HepG2 (cell line): ENCODE data around the gene LRP5. TPM values are rescaled to one million over a fixed set of nuclear protein-coding genes. Genes with fewer than 3 reads are reported as not detected.

Experiments used
- ATAC-seq: fragments of 200-7000 bp; cut with Tn5 transposase; 3 replicates; pipeline ENCODE4 v1.9.1; 2020; ENCODE audit warnings: mild to moderate bottlenecking, moderate library complexity
- BruUV-seq: library from RNA; stranded (reverse); fragments of 400-500 nt; replicated peaks from 2 replicates; lab custom pipeline; 2021; lab: Mats Ljungman, UMichigan
- CTCF ChIA-PET: fragments of 300-600 bp; formaldehyde crosslinking; extraction: SDS; loops from one replicate; lab custom pipeline; 2021; ENCODE audit warnings: low total read pairs, inconsistent platforms, low intra/inter-chr PET ratio; lab: Yijun Ruan, JAX
- POLR2A ChIA-PET: fragments of 350-600 bp; sonication (Branson Sonifier 250); formaldehyde crosslinking; loops from one replicate; lab custom pipeline; 2020; ENCODE audit warnings: antibody characterized with exemption, inconsistent platforms; lab: Yijun Ruan, JAX
- DNase-seq: peaks from one replicate; pipeline ENCODE4 v3.0.0-alpha.2; 2015; ENCODE audit warnings: low spot score
- FAIRE-seq: peaks from 3 replicates; lab custom pipeline; 2011; peaks lifted over from hg19 to GRCh38; lab: Jason Lieb, UNC
- H2AFZ ChIP-seq: one replicate; pipeline ENCODE4 v1.6.1; 2011; ENCODE audit warnings: low read length, inconsistent platforms
- H3K27ac ChIP-seq: fragments of 300-600 bp; 3 replicates; pipeline ENCODE4 v1.8.0; 2011; ENCODE audit warnings: mixed run types, mild to moderate bottlenecking, mixed read lengths, low read length, inconsistent platforms; ENCODE audit not compliant: insufficient read depth; ENCODE audit errors: extremely low read length
- H3K27me3 ChIP-seq, 2 experiments: fragments of 200-600 bp in 1 of 2; 2 replicates in 1 of 2; 3 replicates in 1 of 2; pipeline versions ENCODE4 v1.6.0 to v1.8.0; 2011; ENCODE audit warnings: low read length in 2 of 2, mild to moderate bottlenecking in 2 of 2, moderate library complexity in 2 of 2, inconsistent platforms in 1 of 2; ENCODE audit not compliant: insufficient read depth in 2 of 2, control insufficient read depth in 1 of 2
- H3K36me3 ChIP-seq, 2 experiments: fragments of 200-600 bp in 1 of 2; replicated peaks in 1 of 2; 2 replicates in 1 of 2; 3 replicates in 1 of 2; pipeline versions ENCODE4 v1.5.1 to v1.8.0; 2011; ENCODE audit warnings: low read length in 2 of 2, inconsistent platforms in 1 of 2; ENCODE audit not compliant: insufficient read depth in 2 of 2, control insufficient read depth in 1 of 2
- H3K4me1 ChIP-seq: 2 replicates; pipeline ENCODE4 v1.5.1; 2012; ENCODE audit warnings: low read length, inconsistent platforms; ENCODE audit not compliant: insufficient read depth
- H3K4me2 ChIP-seq: 2 replicates; pipeline ENCODE4 v1.6.0; 2011; ENCODE audit warnings: low read depth, low read length, inconsistent platforms
- H3K4me3 ChIP-seq, 3 experiments: fragments of 200-600 bp in 1 of 3; sonication (generic), shearing (Covaris generic) in 1 of 3; replicated peaks in 1 of 3; 2 replicates each; pipeline ENCODE4 v1.5.1; 2011 to 2016; ENCODE audit warnings: low read length in 3 of 3, inconsistent platforms in 2 of 3, low read depth in 2 of 3, mild to moderate bottlenecking in 2 of 3, control low read depth in 1 of 3, mixed read lengths in 1 of 3; ENCODE audit not compliant: insufficient read depth in 1 of 3
- H3K79me2 ChIP-seq: one replicate; pipeline ENCODE4 v1.6.1; 2011; ENCODE audit warnings: low read length, inconsistent platforms; ENCODE audit not compliant: insufficient read depth
- H3K9ac ChIP-seq: 2 replicates; pipeline ENCODE4 v1.6.0; 2011; ENCODE audit warnings: mild to moderate bottlenecking, low read depth, low read length, inconsistent platforms; ENCODE audit not compliant: insufficient read depth
- H3K9me3 ChIP-seq: 2 replicates; pipeline ENCODE4 v1.5.1; 2012; ENCODE audit warnings: mild to moderate bottlenecking, low read length
- H4K20me1 ChIP-seq: 2 replicates; pipeline ENCODE4 v1.6.0; 2011; ENCODE audit warnings: inconsistent platforms, mild to moderate bottlenecking, low read length, moderate library complexity; ENCODE audit not compliant: insufficient read depth
- AGO2 ChIP-seq: fragments of 200-400 bp; formaldehyde crosslinking; optimal IDR thresholded peaks from 2 replicates; pipeline ENCODE3; 2017; ENCODE audit warnings: mild to moderate bottlenecking, low read depth, low read length, moderate library complexity
- CREM ChIP-seq, 2 experiments: sonication (generic) in 1 of 2; formaldehyde crosslinking in 1 of 2; IDR thresholded peaks; 2 replicates each; pipeline versions ENCODE4 v1.4.0 to v1.6.1; 2016 to 2020; ENCODE audit warnings: antibody characterized with exemption in 1 of 2, mild to moderate bottlenecking in 1 of 2, missing genetic modification reagents in 1 of 2
- FOXJ3 ChIP-seq: sonication (generic); formaldehyde crosslinking; IDR thresholded peaks from 2 replicates; pipeline ENCODE4 v1.4.0; 2020; ENCODE audit warnings: missing genetic modification reagents, mild to moderate bottlenecking, borderline replicate concordance
- HMG20A ChIP-seq: IDR thresholded peaks from 2 replicates; pipeline ENCODE4 v1.6.1; 2016; ENCODE audit warnings: borderline replicate concordance
- RBM22 ChIP-seq: fragments of 200-400 bp; formaldehyde crosslinking; optimal IDR thresholded peaks from 2 replicates; pipeline ENCODE3; 2017; ENCODE audit warnings: mild to moderate bottlenecking, low read length, moderate library complexity
- ZNF274 ChIP-seq: sonication (generic); formaldehyde crosslinking; IDR thresholded peaks from 2 replicates; pipeline ENCODE4 v1.5.1; 2020; ENCODE audit warnings: mild to moderate bottlenecking, missing genetic modification reagents
- WGBS: methylation state at CpG from one replicate; pipeline ENCODE4 v1.1.6; 2017; ENCODE audit warnings: low lambda C conversion rate; 5-methylcytosine and 5-hydroxymethylcytosine counted together
- in situ Hi-C: cut with HindIII; loops from 2 replicates; pipeline ENCODE4 v1.10.0; 2017; ENCODE audit warnings: low pct_unique_long_range_greater_than_20kb; ENCODE audit not compliant: extremely low pct_ligation_motif_present
- intact Hi-C: fragments of 100-400 bp; cut with micrococcal nuclease; formaldehyde crosslinking; loops from one replicate; pipeline ENCODE4 v1.10.0; 2022; ENCODE audit not compliant: unreplicated experiment
- polyA plus RNA-seq, 8 experiments: library from polyadenylated mRNA; depleted of rRNA in 3 of 8; stranded (reverse) in 7 of 8; unstranded in 1 of 8; fragments of >200 nt; fragmentation: Illumina TruSeq in 4 of 8; extraction: Trizol in 4 of 8; gene quantifications; 2 replicates each; pipeline versions ENCODE4 v1.2.1 to v1.2.3, GENCODE V29; 2011 to 2016; ENCODE audit warnings: low read depth in 4 of 8, missing spikeins in 1 of 8, mixed read lengths in 1 of 8; ENCODE audit not compliant: insufficient read depth in 1 of 8
- total RNA-seq, 5 experiments: library from RNA; depleted of rRNA; stranded (reverse); fragments of >200 nt; fragmentation: Illumina TruSeq; extraction: Trizol; gene quantifications; 2 replicates each; pipeline ENCODE4 v1.2.3, GENCODE V29; 2016; ENCODE audit warnings: low read depth in 1 of 5
- TF ChIP-seq, protein P1 (sequence below): sonication (generic); formaldehyde crosslinking; IDR thresholded peaks from 2 replicates; pipeline ENCODE4 v1.8.1; 2023; ENCODE audit warnings: mild to moderate bottlenecking, missing genetic modification reagents, borderline replicate concordance
- TF ChIP-seq, protein P2 (sequence below): sonication (generic); formaldehyde crosslinking; IDR thresholded peaks from 2 replicates; pipeline ENCODE4 v1.5.0; 2020; ENCODE audit warnings: mild to moderate bottlenecking, missing genetic modification reagents, borderline replicate concordance

LRP5 gene
- total and polyA plus RNA-seq, 2 of the 13 experiments (the other 11 are each of a cell fraction or from before 2014, with no cell fraction given) = 40.4 to 64.0 TPM

DNA sequence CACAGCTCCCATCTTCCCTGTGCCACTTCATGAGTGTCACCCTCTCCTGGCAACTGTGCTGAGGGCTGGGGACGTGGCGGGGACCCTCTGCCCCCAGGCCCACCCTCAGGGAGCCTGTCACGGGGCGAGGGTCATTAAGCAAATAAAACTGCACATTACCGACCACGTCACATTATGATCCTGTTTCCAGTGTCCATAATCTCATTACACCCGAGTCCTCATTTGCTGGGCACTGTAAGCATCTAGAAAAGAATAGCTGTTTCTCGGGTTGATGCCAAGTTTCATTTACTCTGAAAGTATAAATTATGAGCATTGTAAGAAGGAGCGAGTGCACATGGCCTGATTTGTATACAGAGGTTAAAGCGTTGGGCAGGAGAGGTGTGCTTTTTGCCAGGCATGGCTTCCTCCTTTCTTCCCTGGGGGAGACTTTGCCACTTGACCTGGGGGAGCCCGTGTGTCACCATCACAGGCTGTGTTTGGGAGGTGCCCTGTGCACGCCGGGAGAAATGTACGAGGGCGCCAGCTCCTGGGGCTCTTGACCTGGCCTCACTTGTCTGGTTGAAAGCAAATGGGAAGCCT, 50.5 kb downstream of the LRP5 start:
- Histone ChIP-seq H2AFZ (no peak overlapping the region), H3K9ac (no peak overlapping the region), H3K4me3 (no peak overlapping the region), H3K4me2 (no peak overlapping the region), H3K79me2 (peaks cover 3% of the 10 kb centered on the region), H3K36me3 (peaks cover 45 to 71% of the 10 kb centered on the region in 2 experiments), H3K27ac (no peak overlapping the region), H3K27me3 (no peaks in the 10 kb centered on the region), H3K4me1 (no peaks in the 10 kb centered on the region), H4K20me1 (peaks cover 14% of the 10 kb centered on the region; the same call in 1 of the 2 replicates), H3K9me3 (no peaks in the 10 kb centered on the region)
- no peak for DNase-seq
- intact Hi-C loops = no loop called here
- BruUV-seq = no TSS peak
- CTCF ChIA-PET = no interaction called here
- in situ Hi-C loops = no loop called here
- FAIRE-seq = no peak
- ATAC-seq = no peak
- TF ChIP-seq HMG20A (CRISPR knock-in tag) = no peak
- no peak for TF ChIP-seq ZNF274 (CRISPR knock-in tag)
- TF ChIP-seq RBM22 = peak; percentile 20
- no peak for TF ChIP-seq CREM (IDR thresholded peaks at IDR 0.05)
- TF ChIP-seq CREM (CRISPR knock-in tag; IDR thresholded peaks at IDR 0.05) = no peak
- TF ChIP-seq, protein P1, sequence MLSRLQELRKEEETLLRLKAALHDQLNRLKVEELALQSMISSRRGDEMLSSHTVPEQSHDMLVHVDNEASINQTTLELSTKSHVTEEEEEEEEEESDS (CRISPR knock-in tag) = no peak
- whole genome bisulfite sequencing = 95% methylated on average over 15 of the region's 15 CpGs
- POLR2A ChIA-PET = interaction anchor here (1.4 kb wide), 1 partner anchor 49 kb away, joined by 3 read pairs; no protein-coding TSS in a partner anchor

DNA sequence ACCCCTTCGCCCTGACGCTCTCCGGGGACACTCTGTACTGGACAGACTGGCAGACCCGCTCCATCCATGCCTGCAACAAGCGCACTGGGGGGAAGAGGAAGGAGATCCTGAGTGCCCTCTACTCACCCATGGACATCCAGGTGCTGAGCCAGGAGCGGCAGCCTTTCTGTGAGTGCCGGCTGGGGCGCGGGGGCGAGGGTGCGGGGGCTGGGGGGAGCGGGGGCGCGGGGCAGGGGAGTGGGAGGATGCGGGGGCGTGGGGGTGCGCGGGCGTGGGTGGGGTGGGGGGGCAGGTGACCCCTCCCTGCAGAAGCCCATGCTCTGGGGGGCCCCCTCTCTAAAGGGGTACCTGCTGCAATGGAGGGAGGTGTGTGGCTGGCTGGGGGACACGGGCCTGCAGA, 51.4 kb downstream of the LRP5 start:
- Histone ChIP-seq H3K4me2 (no peak overlapping the region), H3K27me3 (no peaks in the 10 kb centered on the region), H3K79me2 (no peaks in the 10 kb centered on the region), H3K27ac (no peak overlapping the region), H3K9ac (no peak overlapping the region), H3K9me3 (no peaks in the 10 kb centered on the region), H2AFZ (no peak overlapping the region), H3K4me1 (no peaks in the 10 kb centered on the region), H3K36me3 (peaks cover 42 to 67% of the 10 kb centered on the region in 2 experiments), H3K4me3 (no peak overlapping the region), H4K20me1 (peaks cover 8% of the 10 kb centered on the region; the same call in 1 of the 2 replicates)
- DNase-seq (no peak), ATAC-seq (no peak), FAIRE-seq (no peak)
- in situ Hi-C loops (no loop called here), intact Hi-C loops (no loop called here)
- no TSS peak for BruUV-seq
- ChIA-PET POLR2A (no interaction called here), CTCF (no interaction called here)
- TF ChIP-seq FOXJ3 (CRISPR knock-in tag) (no peak), AGO2 (peak; percentile 31)
- TF ChIP-seq, protein P2, sequence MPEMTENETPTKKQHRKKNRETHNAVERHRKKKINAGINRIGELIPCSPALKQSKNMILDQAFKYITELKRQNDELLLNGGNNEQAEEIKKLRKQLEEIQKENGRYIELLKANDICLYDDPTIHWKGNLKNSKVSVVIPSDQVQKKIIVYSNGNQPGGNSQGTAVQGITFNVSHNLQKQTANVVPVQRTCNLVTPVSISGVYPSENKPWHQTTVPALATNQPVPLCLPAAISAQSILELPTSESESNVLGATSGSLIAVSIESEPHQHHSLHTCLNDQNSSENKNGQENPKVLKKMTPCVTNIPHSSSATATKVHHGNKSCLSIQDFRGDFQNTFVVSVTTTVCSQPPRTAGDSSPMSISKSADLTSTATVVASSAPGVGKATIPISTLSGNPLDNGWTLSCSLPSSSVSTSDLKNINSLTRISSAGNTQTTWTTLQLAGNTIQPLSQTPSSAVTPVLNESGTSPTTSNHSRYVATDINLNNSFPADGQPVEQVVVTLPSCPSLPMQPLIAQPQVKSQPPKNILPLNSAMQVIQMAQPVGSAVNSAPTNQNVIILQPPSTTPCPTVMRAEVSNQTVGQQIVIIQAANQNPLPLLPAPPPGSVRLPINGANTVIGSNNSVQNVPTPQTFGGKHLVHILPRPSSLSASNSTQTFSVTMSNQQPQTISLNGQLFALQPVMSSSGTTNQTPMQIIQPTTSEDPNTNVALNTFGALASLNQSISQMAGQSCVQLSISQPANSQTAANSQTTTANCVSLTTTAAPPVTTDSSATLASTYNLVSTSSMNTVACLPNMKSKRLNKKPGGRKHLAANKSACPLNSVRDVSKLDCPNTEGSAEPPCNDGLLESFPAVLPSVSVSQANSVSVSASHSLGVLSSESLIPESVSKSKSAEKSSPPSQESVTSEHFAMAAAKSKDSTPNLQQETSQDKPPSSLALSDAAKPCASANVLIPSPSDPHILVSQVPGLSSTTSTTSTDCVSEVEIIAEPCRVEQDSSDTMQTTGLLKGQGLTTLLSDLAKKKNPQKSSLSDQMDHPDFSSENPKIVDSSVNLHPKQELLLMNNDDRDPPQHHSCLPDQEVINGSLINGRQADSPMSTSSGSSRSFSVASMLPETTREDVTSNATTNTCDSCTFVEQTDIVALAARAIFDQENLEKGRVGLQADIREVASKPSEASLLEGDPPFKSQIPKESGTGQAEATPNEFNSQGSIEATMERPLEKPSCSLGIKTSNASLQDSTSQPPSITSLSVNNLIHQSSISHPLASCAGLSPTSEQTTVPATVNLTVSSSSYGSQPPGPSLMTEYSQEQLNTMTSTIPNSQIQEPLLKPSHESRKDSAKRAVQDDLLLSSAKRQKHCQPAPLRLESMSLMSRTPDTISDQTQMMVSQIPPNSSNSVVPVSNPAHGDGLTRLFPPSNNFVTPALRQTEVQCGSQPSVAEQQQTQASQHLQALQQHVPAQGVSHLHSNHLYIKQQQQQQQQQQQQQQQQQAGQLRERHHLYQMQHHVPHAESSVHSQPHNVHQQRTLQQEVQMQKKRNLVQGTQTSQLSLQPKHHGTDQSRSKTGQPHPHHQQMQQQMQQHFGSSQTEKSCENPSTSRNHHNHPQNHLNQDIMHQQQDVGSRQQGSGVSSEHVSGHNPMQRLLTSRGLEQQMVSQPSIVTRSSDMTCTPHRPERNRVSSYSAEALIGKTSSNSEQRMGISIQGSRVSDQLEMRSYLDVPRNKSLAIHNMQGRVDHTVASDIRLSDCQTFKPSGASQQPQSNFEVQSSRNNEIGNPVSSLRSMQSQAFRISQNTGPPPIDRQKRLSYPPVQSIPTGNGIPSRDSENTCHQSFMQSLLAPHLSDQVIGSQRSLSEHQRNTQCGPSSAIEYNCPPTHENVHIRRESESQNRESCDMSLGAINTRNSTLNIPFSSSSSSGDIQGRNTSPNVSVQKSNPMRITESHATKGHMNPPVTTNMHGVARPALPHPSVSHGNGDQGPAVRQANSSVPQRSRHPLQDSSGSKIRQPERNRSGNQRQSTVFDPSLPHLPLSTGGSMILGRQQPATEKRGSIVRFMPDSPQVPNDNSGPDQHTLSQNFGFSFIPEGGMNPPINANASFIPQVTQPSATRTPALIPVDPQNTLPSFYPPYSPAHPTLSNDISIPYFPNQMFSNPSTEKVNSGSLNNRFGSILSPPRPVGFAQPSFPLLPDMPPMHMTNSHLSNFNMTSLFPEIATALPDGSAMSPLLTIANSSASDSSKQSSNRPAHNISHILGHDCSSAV (CRISPR knock-in tag) = no peak
- WGBS = 98% methylated on average over 19 of the region's 20 CpGs
